HEK293T (cell line): ENCODE data around the gene C1GALT1.
"Not testable (repeated sequence)": the region's sequence is repeated elsewhere in the genome, so short reads cannot be mapped to it uniquely, and the experiment has no call there.

Experiments
- CTCF ChIA-PET: fragments of 350-600 bp; formaldehyde crosslinking; extraction: SDS; loops from one replicate; lab custom pipeline; 2021; ENCODE audit warnings: antibody characterized with exemption, inconsistent platforms; lab: Yijun Ruan, JAX
- POLR2A ChIA-PET: fragments of 350-600 bp; formaldehyde crosslinking; extraction: SDS; loops from one replicate; lab custom pipeline; 2020; ENCODE audit warnings: antibody characterized with exemption, inconsistent platforms; lab: Yijun Ruan, JAX
- DNase-seq: peaks from one replicate; pipeline ENCODE4 v3.0.0; 2012; ENCODE audit warnings: mixed read lengths; ENCODE audit errors: extremely low spot score
- ARNT ChIP-seq: fragments of 450-650 bp; IDR thresholded peaks from 2 replicates; pipeline ENCODE4 v1.6.1; 2017; ENCODE audit warnings: mild to moderate bottlenecking
- BHLHE40 ChIP-seq: fragments of 450-650 bp; IDR thresholded peaks from 2 replicates; pipeline ENCODE4 v1.6.1; 2016; ENCODE audit warnings: mild to moderate bottlenecking, moderate library complexity, borderline replicate concordance
- CTBP1 ChIP-seq: fragments of 450-650 bp; IDR thresholded peaks from 2 replicates; pipeline ENCODE4 v1.6.1; 2016; ENCODE audit warnings: borderline replicate concordance
- ELF4 ChIP-seq: fragments of 450-650 bp; IDR thresholded peaks from 2 replicates; pipeline ENCODE4 v1.6.1; 2017; ENCODE audit warnings: antibody characterized with exemption
- FOXA1 ChIP-seq: fragments of 450-650 bp; IDR thresholded peaks from 2 replicates; pipeline ENCODE4 v1.6.1; 2016; ENCODE audit warnings: mild to moderate bottlenecking
- FOXK2 ChIP-seq: fragments of 450-650 bp; IDR thresholded peaks from 2 replicates; pipeline ENCODE4 v1.6.1; 2016; ENCODE audit warnings: mild to moderate bottlenecking
- FOXM1 ChIP-seq: fragments of 450-650 bp; IDR thresholded peaks from 2 replicates; pipeline ENCODE4 v1.6.1; 2017; ENCODE audit warnings: mild to moderate bottlenecking, borderline replicate concordance
- HDGF ChIP-seq: fragments of 450-650 bp; IDR thresholded peaks from 2 replicates; pipeline ENCODE4 v1.6.1; 2017; ENCODE audit warnings: antibody characterized with exemption, borderline replicate concordance
- L3MBTL2 ChIP-seq: fragments of 450-650 bp; conservative IDR thresholded peaks from 2 replicates; pipeline ENCODE4 v1.6.1; 2016; ENCODE audit warnings: mild to moderate bottlenecking
- LEF1 ChIP-seq: fragments of 450-650 bp; IDR thresholded peaks from 2 replicates; pipeline ENCODE4 v1.6.1; 2017; ENCODE audit warnings: mild to moderate bottlenecking, borderline replicate concordance
- NFRKB ChIP-seq: fragments of 450-650 bp; IDR thresholded peaks from 2 replicates; pipeline ENCODE4 v1.6.1; 2016; ENCODE audit warnings: mild to moderate bottlenecking, moderate library complexity
- PKNOX1 ChIP-seq: fragments of 450-650 bp; IDR thresholded peaks from 2 replicates; pipeline ENCODE4 v1.6.1; 2016
- SP1 ChIP-seq: fragments of 450-650 bp; IDR thresholded peaks from 2 replicates; pipeline ENCODE4 v1.6.1; 2017
- SUZ12 ChIP-seq: fragments of 450-650 bp; IDR thresholded peaks from 2 replicates; pipeline ENCODE4 v1.6.1; 2016; ENCODE audit warnings: mild to moderate bottlenecking
- TARDBP ChIP-seq: fragments of 450-650 bp; IDR thresholded peaks from 2 replicates; pipeline ENCODE4 v1.6.1; 2016
- ZNF384 ChIP-seq: fragments of 450-650 bp; IDR thresholded peaks from 2 replicates; pipeline ENCODE4 v1.6.1; 2016

C1GALT1 gene

DNA sequence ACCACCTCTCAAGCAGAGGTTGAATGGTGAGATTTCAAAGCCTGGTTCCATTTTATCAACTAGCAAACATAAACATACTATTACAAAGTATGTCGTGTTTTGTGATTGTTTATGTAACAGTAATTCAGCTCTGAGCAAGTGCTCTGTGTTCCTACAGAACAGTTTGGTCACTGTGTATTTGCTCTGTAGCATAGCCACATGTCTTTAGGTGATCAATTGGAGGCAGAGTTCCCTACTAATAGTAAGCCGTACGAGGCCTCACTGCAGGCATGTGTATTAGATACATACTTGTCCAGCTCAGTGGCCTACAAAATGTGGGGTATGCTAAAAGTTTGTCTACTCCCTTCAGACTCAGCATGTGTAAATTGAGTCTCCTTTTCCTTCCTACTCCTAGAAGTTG is 53.0 kb downstream of the C1GALT1 start:
- ChIA-PET CTCF (interaction anchor here (0.6 kb wide), 1 partner anchor 665 kb away, joined by 3 read pairs; no protein-coding TSS in a partner anchor), POLR2A (no interaction called here)
- TF ChIP-seq L3MBTL2 = no peak
- no peak for TF ChIP-seq FOXA1
- TF ChIP-seq NFRKB = no peak
- no peak for DNase-seq

GRCh38 chr7:7236041-7236440 is 53.7 kb downstream of the C1GALT1 start:
- no peak for DNase-seq
- TF ChIP-seq FOXM1 (no peak), L3MBTL2 (no peak), HDGF (no peak), BHLHE40 (no peak), FOXA1 (no peak), NFRKB (no peak), LEF1 (no peak), ZNF384 (no peak), SUZ12 (no peak), TARDBP (no peak), SP1 (no peak), FOXK2 (no peak), CTBP1 (no peak), ELF4 (no peak), ARNT (no peak), PKNOX1 (no peak)
- ChIA-PET CTCF (interaction anchor here (0.6 kb wide), 1 partner anchor 666 kb away, joined by 3 read pairs; no protein-coding TSS in a partner anchor), POLR2A (no interaction called here)

DNA sequence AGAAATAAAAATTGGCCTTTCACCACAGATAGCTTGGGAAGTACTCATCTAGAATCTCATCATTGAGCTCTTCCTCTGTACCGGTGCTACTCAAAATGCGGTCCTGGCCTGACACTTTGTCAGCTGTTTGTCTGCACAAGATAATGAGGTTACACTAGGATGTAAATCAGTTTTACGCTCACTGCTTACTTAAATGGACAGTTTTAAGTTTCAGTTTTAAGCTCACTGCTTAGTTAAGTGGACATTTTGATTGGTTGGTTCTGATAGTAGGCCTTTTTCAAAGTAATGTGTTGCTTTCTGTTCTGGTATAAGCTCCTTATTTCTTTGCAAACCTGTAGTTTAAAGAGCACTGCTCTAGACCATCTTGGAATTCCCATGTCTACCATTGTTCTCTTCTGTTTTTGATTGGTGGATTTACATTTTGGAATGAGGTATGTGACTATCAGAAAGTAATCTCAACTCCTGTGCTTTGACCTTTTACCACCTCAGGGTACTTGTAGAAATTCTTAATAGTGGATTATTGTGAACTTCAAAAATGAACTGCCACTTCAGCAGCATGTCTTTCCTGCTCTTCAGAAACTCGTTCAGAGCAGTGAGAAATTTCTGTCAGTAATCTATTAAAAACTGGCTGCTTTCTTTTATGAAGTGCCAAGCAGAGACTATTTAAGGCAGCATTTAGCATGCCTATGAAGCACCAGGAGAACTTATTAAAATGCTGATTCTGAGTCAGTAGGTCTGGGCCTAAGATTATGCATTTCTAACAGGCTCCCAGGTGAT is 55.0 kb downstream of the C1GALT1 start:
- POLR2A ChIA-PET = no interaction called here
- DNase-seq = no peak
- CTCF ChIA-PET = no interaction called here
- TF ChIP-seq FOXA1 (no peak), PKNOX1 (0 out of 2 replicates have a peak, but pooled peaks have one; percentile 9)

DNA sequence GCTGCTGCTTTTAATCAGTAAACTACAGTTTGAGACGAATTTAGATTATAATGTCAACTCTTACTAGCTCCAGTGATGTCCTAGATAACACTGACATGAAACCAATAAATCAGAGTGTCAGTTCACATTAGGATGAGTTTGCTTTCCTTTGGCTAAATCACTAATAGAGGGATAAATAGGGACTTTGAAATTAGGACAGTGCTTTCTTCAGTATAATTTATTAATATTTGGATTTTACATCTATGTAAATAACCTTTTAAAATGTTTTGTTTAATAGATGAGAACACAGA is 55.6 kb downstream of the C1GALT1 start:
- ChIA-PET POLR2A (no interaction called here), CTCF (no interaction called here)
- DNase-seq = no peak
- no peak for TF ChIP-seq SP1
- TF ChIP-seq SUZ12 = no peak

DNA sequence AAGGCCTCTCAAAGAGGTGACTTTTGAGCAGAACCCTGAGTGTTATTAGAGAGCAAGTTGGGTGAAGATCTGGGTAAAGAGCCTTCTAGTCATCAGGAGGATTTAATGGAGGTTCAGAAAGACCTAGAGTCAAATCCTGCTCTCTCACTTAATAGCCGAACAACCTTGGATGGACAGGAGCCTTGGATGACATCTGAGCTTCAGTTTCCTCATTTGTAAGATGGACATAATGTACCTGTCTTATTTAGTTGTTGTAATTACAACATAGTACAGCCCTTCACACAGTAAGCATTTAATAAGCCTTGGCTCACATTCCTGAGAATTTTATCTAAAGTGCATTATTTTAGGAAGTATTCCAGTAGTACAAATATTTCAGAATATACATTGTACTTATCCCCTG is 57.0 kb downstream of the C1GALT1 start:
- POLR2A ChIA-PET = no interaction called here
- CTCF ChIA-PET = no interaction called here
- TF ChIP-seq FOXM1 (no peak), SUZ12 (no peak), LEF1 (no peak), ELF4 (no peak), FOXA1 (no peak)
- DNase-seq = no peak

DNA sequence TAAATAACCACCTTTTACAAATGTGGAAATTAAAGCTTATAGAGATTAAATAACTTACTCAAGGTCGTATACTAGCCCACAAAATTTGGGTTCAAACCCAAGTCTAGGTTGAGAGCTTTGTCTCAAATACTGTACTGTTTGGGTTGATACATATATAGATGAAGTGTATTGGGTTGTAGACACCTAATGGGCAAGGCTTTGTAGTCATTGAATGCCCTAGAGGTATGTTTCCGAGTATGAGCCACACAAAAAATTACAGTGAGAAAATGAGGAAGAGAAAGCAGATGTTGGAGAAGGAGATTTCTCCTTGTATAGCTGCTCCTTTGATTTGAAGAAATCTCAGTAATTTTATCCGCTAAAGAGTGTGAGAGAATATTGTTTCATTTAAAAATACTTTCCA is 60.6 kb downstream of the C1GALT1 start:
- no peak for DNase-seq
- CTCF ChIA-PET = interaction anchor here (0.6 kb wide), 1 partner anchor 25 kb away, joined by 3 read pairs; no protein-coding TSS in a partner anchor
- POLR2A ChIA-PET = interaction anchor here (1.1 kb wide), 1 partner anchor 60 kb away, joined by 3 read pairs; no protein-coding TSS in a partner anchor
- no peak for TF ChIP-seq BHLHE40
- no peak for TF ChIP-seq CTBP1
- no peak for TF ChIP-seq ZNF384
- TF ChIP-seq L3MBTL2 = no peak
- TF ChIP-seq ARNT = no peak
- TF ChIP-seq FOXA1 = no peak
- no peak for TF ChIP-seq LEF1
- no peak for TF ChIP-seq SUZ12
- no peak for TF ChIP-seq FOXK2
- no peak for TF ChIP-seq ELF4
- TF ChIP-seq TARDBP = no peak
- TF ChIP-seq NFRKB = no peak
- no peak for TF ChIP-seq SP1
- no peak for TF ChIP-seq FOXM1
- TF ChIP-seq PKNOX1 = no peak
- no peak for TF ChIP-seq HDGF

DNA sequence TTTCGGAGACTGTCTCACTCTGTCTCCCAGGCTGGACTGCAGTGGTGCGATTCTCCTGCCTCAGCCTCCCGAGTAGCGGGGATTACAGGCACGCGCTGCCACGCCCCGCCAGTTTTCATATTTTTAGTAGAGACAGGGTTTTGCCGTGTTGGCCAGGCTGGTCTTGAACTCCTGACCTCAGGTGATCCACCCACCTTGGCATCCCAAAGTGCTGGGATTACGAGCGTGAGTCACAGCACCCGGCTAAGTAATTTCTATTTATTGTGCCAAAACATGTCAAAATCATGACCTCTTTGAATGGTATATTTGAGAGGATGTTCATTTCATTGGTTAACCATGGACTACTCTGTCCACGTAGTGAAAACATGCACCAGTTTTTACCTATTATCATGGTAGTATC is 62.9 kb downstream of the C1GALT1 start:
- POLR2A ChIA-PET, CTCF ChIA-PET, DNase-seq: not testable (repeated sequence)

DNA sequence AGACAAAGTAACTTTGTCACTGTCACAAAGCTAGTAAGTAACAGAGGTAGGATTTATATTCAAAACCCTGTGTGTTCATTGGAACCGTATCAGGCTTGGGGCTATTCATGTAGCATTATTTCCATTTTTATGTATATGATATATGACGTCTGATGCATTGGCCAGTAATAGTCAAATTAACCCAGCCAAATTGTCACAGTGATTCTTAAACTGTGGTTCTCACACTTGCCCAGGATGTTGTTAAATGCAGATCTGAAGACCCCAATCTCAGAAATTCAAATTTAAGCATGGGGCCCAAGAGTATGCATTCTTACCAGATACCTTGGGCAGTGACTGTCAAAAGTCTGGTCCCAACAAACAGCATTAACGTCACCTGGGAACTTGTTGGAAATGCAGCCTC is 63.9 kb downstream of the C1GALT1 start:
- TF ChIP-seq PKNOX1 = no peak
- TF ChIP-seq SUZ12 = no peak
- no peak for TF ChIP-seq LEF1
- TF ChIP-seq L3MBTL2 = no peak
- no peak for TF ChIP-seq ELF4
- TF ChIP-seq NFRKB = no peak
- no peak for TF ChIP-seq CTBP1
- TF ChIP-seq FOXK2 = no peak
- no peak for TF ChIP-seq FOXA1
- no peak for TF ChIP-seq SP1
- TF ChIP-seq FOXM1 = no peak
- no peak for TF ChIP-seq HDGF
- TF ChIP-seq TARDBP = no peak
- no peak for TF ChIP-seq ZNF384
- no peak for TF ChIP-seq ARNT
- TF ChIP-seq BHLHE40 = no peak
- POLR2A ChIA-PET = no interaction called here
- CTCF ChIA-PET = no interaction called here

More for the DNA sequence above, 63.9 kb downstream of the C1GALT1 start:
- DNase-seq = no peak
